ENCODE results near the gene PRR20B.

Gene PRR20B

GRCh38 chr13:57191667-57192066 is 44.4 kb downstream of the PRR20B start:
- TF ChIP-seq CTCF (IDR thresholded peaks at IDR 0.05; ENCODE audit: extremely low read depth, missing control alignments): no peak
- no peak for DNase-seq (ENCODE audit: low spot score)
